NCI-H82 treated with DMSO at 0.1 percent for 48 hours (cell line): ENCODE results near the gene METTL25.
"Not testable (repeated sequence)": the region's sequence is repeated elsewhere in the genome, so short reads cannot be mapped to it uniquely, and the experiment has no call there.

ENCODE experiments used
- DNase-seq: peaks from one replicate; lab custom pipeline; 2025; ENCODE audit not compliant: unreplicated experiment; lab: John Stamatoyannopoulos, UW

METTL25 gene, protein sequence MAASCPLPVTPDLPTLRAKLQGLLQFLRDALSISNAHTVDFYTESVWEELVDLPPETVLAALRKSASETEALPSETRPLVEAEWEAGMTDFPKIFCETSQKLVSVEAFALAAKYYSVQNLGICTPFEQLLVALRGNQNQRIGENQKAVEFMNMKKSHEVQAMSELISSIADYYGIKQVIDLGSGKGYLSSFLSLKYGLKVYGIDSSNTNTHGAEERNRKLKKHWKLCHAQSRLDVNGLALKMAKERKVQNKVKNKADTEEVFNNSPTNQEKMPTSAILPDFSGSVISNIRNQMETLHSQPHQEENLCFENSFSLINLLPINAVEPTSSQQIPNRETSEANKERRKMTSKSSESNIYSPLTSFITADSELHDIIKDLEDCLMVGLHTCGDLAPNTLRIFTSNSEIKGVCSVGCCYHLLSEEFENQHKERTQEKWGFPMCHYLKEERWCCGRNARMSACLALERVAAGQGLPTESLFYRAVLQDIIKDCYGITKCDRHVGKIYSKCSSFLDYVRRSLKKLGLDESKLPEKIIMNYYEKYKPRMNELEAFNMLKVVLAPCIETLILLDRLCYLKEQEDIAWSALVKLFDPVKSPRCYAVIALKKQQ

GRCh38 chr12:82358200-82359114 lies at the start of gene METTL25, which contains the start of gene CCDC59:
Gene METTL25 (plus strand): TSS chr12:82358529. CDS start chr12:82358566, 37 bp downstream.
Gene CCDC59 (minus strand): TSS chr12:82358387. CDS start chr12:82358376, 11 bp downstream.
- peak; percentile 92 for DNase-seq

- no peak for DNase-seq
These were observed 43.9 kb upstream of the METTL25 start for GRCh38 chr12:82314406-82314892.

- no peak for DNase-seq
These were observed 39.1 kb upstream of the METTL25 start for GRCh38 chr12:82319276-82319675.

GRCh38 chr12:82325540-82326336 lies 32.6 kb upstream of the METTL25 start:
- DNase-seq = no peak

DNA sequence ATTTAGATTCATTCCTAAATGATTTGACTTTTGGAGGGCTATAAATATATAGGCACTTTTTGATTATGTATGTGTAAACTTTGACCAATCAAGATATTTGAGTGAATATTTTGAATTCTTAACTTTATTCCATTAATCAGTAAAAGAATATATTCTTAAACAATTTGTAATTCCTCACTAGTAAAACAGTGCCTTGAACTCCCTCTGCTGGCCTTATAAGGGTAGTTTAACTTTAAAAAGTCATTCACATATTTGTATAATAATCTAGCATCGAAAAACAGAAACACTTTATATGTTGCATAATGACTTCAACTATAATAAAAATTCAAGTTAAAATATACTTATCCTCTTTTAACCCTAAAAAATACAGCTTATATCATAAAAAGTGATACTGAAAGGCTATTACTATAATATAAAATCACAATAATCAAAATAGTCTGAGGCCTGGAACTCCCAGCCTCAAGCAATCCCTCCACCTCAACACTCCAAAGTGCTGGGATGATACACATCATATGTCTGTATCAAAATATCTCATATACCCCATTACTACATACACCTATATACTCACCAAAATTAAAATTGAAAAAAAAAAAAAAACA lies 31.3 kb upstream of the METTL25 start:
- no peak for DNase-seq

DNA sequence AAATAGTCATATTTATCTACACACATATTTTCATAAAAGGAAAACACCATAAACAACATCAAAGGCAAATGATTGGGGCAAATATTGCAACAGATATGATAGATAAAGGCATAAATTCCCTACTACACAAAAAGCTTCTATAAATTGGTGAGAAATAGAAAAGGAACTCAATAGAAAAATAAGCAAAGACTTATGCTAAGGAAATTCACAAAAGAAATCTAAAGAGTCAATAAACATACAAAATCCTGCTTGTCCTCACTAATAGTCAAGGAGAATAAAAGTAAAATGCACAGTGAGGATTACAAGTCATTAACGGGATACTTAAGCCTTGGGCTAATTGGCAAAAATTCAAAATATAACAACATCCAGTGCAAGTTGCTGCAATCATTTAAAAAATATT lies 30.5 kb upstream of the METTL25 start:
- DNase-seq = no peak

DNA sequence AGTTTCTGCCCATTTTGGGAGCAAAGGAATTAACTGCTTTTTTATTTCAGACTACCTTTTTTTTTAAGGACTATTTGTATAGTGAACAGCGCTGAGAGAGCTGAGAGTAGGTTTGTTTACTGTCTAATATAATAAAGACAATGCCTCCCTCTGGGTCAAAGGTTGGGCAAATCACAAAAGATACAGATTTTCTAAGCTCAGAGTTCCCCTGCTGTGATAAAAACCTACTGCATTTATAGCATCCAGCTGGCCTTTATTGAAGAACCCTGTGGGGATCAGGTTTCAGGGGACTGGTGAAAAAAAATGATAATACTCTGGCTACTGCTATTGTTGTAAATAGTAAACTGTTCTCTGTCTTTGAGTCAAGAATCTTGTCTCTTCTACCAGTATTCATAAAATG lies 28.8 kb upstream of the METTL25 start:
- no peak for DNase-seq

DNA sequence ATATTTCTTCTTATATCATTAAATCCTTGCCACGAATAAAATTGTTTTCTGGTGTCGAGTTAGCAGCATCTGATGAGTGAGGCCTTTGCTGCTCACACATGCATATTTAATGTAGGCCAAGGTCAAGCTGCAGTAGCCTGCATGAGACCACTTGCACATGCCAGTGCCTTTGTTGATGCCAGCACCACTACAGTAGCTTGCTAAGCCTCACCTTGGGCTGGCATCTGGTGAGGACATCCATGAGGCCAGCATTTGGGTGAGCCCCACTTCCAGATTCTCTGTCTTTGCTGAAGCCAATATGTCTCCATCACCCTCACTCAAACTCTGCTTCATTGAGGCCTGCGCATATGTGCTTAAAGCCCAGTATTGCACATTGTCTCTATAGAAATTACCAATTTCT lies 8.2 kb upstream of the METTL25 start:
- no peak for DNase-seq

DNA sequence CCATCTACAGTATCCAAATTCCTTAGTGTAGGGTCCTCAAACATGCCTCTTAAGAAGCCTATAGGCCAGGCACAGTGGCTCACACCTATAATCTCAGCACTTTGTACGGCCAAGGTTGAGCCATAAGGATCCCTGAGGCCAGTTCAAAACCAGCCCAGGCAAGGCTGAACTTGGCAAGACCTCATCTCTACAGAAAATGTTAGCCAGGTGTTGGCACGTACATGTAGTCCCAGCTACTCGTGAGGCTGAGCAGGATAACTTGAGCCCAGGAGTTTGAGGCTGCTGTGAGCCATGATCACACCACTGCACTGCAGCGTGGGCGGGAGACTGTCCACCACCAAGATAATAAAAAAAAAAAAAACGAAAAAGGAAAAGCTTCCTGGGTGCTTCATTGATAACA lies 6.9 kb upstream of the METTL25 start:
- DNase-seq = no peak

- no peak for DNase-seq
These were observed 989 bp upstream of the METTL25 start for GRCh38 chr12:82357340-82357739.

GRCh38 chr12:82357845-82358199 lies 507 bp upstream of the METTL25 start:
- no peak for DNase-seq

- peak; percentile 25 for DNase-seq
These were observed 768 bp downstream of the METTL25 start for GRCh38 chr12:82359115-82359478.

DNA sequence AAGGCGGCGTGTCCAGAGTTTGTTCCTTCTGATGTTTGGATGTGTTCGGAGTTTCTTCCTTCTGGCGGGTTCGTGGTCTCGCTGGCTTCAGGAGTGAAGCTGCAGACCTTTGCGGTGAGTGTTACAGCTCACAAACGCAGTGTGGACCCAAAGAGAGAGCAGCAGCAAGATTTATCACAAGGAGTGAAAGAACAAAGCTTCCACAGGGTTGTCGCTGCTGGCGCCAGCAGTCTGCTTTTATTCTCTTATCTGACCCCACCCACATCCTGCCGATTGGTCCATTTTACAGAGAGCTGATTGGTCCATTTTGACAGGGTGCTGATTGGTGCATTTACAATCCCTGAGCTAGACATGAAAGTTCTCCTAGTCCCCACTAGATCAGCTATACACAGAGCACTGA lies 2.5 kb downstream of the METTL25 start:
- DNase-seq = not testable (repeated sequence)

- no peak for DNase-seq
These were observed 3.2 kb downstream of the METTL25 start for GRCh38 chr12:82361461-82361915.

DNA sequence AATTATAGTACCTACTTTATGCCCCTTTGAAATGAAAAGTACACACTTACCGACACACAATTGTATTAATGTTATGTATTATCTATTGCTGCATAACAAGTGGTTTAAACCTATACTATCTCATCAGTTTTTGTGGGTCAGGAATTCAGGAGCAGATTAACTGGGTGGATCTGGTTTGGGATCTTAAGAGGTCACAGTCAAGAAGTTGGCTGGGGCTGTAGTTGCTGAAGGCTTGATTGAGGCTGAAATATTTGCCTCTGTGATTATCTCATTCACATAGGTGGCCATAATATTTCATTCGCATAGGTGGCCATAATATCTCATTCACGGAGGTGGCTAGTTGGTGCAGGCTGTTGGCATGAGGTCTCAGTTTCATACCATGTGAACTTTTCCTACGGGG lies 5.7 kb downstream of the METTL25 start:
- DNase-seq = no peak

DNA sequence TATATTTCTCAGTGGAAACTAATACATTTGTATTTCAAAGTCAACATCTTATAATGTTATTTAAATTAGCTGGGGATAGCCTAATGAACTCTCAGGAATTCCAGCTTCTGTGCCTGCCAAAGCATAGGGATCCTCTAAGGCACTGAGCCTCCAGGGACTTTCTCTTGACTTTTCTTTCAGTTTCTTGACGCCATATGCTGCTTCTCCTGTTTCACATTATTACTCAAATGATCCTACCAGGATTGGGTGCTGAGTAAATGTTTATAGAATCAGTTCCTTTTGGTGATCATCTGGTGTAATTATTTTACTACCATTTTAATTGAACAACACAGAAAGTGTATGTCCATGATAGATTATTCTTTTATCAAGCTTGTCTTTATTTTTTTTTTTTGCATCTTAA lies 7.9 kb downstream of the METTL25 start:
- no peak for DNase-seq

DNA sequence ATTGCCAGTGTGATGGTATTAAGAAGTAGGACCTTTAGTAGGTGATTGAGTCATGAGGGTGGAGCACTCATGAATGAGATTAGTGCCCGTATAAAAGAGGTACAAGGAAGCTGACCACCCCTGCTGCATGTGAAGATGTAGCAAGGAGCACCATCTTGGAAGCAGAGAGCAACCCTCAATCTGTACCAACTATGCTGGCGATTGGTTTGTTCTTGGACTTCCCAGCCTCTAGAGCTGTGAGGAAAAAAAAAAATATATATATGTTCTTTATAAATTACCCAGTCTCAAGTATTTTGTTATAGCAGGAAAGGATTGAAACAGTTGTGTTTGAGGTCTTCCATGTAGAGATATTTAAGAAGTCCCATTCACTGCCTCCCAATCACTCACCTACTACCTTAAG lies 16.9 kb downstream of the METTL25 start:
- DNase-seq = no peak

DNA sequence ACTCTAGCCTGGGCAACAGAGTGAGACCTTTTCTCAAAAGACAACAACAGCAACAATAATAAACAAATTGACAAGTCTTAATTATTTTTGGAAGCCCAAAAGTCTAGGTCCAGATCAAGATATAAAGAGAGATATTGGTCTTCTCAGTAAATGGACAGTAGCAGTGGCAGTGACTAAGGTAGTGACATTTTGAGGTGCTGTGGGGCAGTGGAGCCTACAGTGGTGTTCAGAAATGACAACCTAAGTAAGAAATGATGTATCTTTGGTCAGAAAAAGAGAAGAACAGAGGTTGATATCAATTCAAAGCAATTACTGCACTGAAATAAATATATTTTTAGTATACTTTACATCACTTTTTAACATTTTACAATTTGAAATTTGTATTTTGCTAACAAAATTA lies 20.7 kb downstream of the METTL25 start:
- DNase-seq = no peak

DNA sequence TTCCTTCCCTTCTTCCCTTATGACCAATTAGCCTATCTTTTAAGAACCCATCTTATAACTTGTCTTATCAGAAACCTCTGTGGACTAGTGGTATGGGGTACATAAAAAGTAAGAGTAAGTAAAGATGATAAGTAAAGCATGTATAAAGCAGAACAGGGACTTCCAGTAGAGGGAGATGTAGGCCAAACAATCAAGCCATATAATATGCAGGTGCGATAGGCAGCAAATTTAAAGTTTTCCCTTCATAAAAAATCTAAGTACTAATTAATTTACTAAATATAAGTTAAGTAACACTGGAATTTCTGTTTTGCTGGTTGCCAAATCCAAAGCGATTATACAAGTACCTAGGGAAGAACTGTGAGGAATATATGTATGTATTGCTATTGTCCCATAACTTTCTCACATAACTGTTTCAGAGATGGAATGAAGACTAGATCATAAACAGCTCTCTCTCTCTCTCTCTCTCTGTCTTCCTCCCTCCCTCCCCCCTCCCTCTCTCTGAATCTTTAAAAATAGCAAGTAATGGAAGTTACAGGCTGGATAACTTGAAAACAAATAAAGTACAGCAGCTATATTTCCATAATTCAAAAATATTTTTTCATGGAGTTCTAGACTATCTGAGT lies 25.7 kb downstream of the METTL25 start:
- peak; percentile 8 for DNase-seq

DNA sequence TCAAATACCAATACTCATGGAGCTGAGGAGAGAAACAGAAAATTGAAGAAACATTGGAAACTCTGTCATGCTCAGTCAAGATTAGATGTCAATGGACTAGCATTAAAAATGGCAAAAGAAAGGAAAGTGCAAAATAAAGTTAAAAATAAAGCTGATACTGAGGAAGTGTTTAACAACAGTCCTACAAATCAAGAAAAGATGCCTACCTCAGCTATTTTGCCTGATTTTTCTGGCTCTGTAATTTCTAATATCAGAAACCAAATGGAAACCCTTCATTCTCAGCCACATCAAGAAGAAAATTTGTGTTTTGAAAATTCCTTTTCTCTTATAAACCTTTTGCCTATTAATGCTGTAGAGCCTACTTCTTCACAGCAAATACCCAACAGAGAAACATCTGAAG lies 40.5 kb downstream of the METTL25 start:
- DNase-seq = no peak
